GM12878 (cell line): Measurements from ENCODE around the gene AKAP13. TPM values are rescaled to one million over a fixed set of nuclear protein-coding genes. Genes with fewer than 3 reads are reported as not detected.
A peak's percentile ranks its signal among the peaks of the same experiment; 100 is the strongest.

Experiments
- CEBPB ChIP-seq, 2 experiments: fragments of 150-350 bp in 1 of 2; IDR thresholded peaks; 2 replicates each; pipeline ENCODE4 v1.6.1; 2012 to 2014; ENCODE audit warnings: low read depth in 2 of 2, low read length in 2 of 2, borderline replicate concordance in 1 of 2, inconsistent platforms in 1 of 2
- CTCF ChIP-seq, 3 experiments: IDR thresholded peaks in 2 of 3; conservative IDR thresholded peaks in 1 of 3; 2 replicates each; pipeline ENCODE4 v1.5.1; 2011; ENCODE audit warnings: low read depth in 3 of 3, low read length in 3 of 3, mild to moderate bottlenecking in 3 of 3, control low read depth in 2 of 3, moderate library complexity in 2 of 3, inconsistent platforms in 1 of 3, mixed read lengths in 1 of 3; ENCODE audit not compliant: control insufficient read depth in 2 of 3, insufficient read depth in 1 of 3; ENCODE audit errors: extremely low read depth in 1 of 3
- EGR1 ChIP-seq, 2 experiments: IDR thresholded peaks; 1 replicate in 1 of 2; 2 replicates in 1 of 2; pipeline ENCODE4 v1.6.1; 2011 to 2012; ENCODE audit warnings: low read depth in 2 of 2, low read length in 2 of 2, borderline replicate concordance in 1 of 2, mild to moderate bottlenecking in 1 of 2, moderate library complexity in 1 of 2
- EZH2 ChIP-seq: IDR thresholded peaks from 2 replicates; pipeline ENCODE4 v1.6.1; 2012; ENCODE audit warnings: low read depth, mild to moderate bottlenecking, control low read depth, inconsistent platforms, low read length, borderline replicate concordance; ENCODE audit not compliant: control insufficient read depth
- IKZF1 ChIP-seq: fragments of 450-650 bp; conservative IDR thresholded peaks from 2 replicates; pipeline ENCODE4 v1.6.1; 2017; ENCODE audit warnings: antibody characterized with exemption, mild to moderate bottlenecking
- IRF4 ChIP-seq: IDR thresholded peaks from 2 replicates; pipeline ENCODE4 v1.6.1; 2011; ENCODE audit warnings: low read depth, low read length
- JUNB ChIP-seq: IDR thresholded peaks from 2 replicates; pipeline ENCODE4 v1.6.1; 2016; ENCODE audit warnings: antibody characterized with exemption, mild to moderate bottlenecking
- KDM1A ChIP-seq: fragments of 200-600 bp; sonication (generic); IDR thresholded peaks from 2 replicates; pipeline ENCODE4 v1.6.1; 2016; ENCODE audit warnings: borderline replicate concordance
- MTA3 ChIP-seq: IDR thresholded peaks from 2 replicates; pipeline ENCODE4 v1.6.1; 2012; ENCODE audit warnings: low read length, inconsistent platforms, borderline replicate concordance
- NBN ChIP-seq: fragments of 450-650 bp; IDR thresholded peaks from 2 replicates; pipeline ENCODE4 v1.6.1; 2016
- NFYA ChIP-seq: IDR thresholded peaks from 2 replicates; pipeline ENCODE4 v1.6.1; 2011; ENCODE audit warnings: low read depth, mild to moderate bottlenecking, low read length, improper control_type of control experiment, borderline replicate concordance
- PAX5 ChIP-seq: IDR thresholded peaks from 2 replicates; pipeline ENCODE4 v1.6.1; 2011; ENCODE audit warnings: low read depth, low read length, borderline replicate concordance
- RAD21 ChIP-seq: IDR thresholded peaks from 2 replicates; pipeline ENCODE4 v1.6.1; 2011; ENCODE audit warnings: mild to moderate bottlenecking, low read depth, low read length, moderate library complexity; ENCODE audit not compliant: insufficient read depth
- RELB ChIP-seq: fragments of 450-650 bp; IDR thresholded peaks from 2 replicates; pipeline ENCODE4 v1.6.1; 2017; ENCODE audit warnings: low read depth, mild to moderate bottlenecking, moderate library complexity
- SMAD1 ChIP-seq: fragments of 450-650 bp; IDR thresholded peaks from 2 replicates; pipeline ENCODE4 v1.6.1; 2018; ENCODE audit warnings: mild to moderate bottlenecking, low read depth; ENCODE audit not compliant: partially characterized antibody
- SMAD5 ChIP-seq: IDR thresholded peaks from 2 replicates; pipeline ENCODE4 v1.6.1; 2016; ENCODE audit warnings: antibody characterized with exemption, low read depth
- TAF1 ChIP-seq: IDR thresholded peaks from 2 replicates; pipeline ENCODE4 v1.6.1; 2011; ENCODE audit warnings: mild to moderate bottlenecking, low read depth, low read length, borderline replicate concordance
- USF1 ChIP-seq: IDR thresholded peaks from 2 replicates; pipeline ENCODE4 v1.6.1; 2011; ENCODE audit warnings: borderline replicate concordance, low read depth, mild to moderate bottlenecking, moderate library complexity, mixed read lengths, low read length; ENCODE audit not compliant: insufficient read depth; ENCODE audit errors: extremely low read length
- YBX1 ChIP-seq: fragments of 450-650 bp; IDR thresholded peaks from 2 replicates; pipeline ENCODE4 v1.6.1; 2016; ENCODE audit warnings: antibody characterized with exemption
- ZBTB11 ChIP-seq: fragments of 450-650 bp; formaldehyde crosslinking; IDR thresholded peaks from 2 replicates; pipeline ENCODE4 v1.5.0; 2022; ENCODE audit warnings: mild to moderate bottlenecking, missing genetic modification characterization
- ZNF24 ChIP-seq: fragments of 450-650 bp; IDR thresholded peaks from 2 replicates; pipeline ENCODE4 v1.6.1; 2017; ENCODE audit warnings: antibody characterized with exemption, mild to moderate bottlenecking
- ZNF384 ChIP-seq: IDR thresholded peaks from 2 replicates; pipeline ENCODE4 v1.6.1; 2012; ENCODE audit warnings: low read depth, mild to moderate bottlenecking, low read length, improper control_type of control experiment, borderline replicate concordance
- polyA plus RNA-seq, 11 experiments: library from polyadenylated mRNA; depleted of rRNA in 4 of 11; unstranded in 6 of 11; stranded (reverse) in 5 of 11; fragments of >200 nt; fragmentation: Nextera tagmentation in 4 of 11; fragmentation: Illumina TruSeq in 1 of 11; extraction: Ambion mirVana in 4 of 11; extraction: Trizol in 1 of 11; gene quantifications; 1 replicate in 1 of 11; 2 replicates in 10 of 11; pipeline versions ENCODE4 v1.2.1 to v1.2.3, GENCODE V29; 2011 to 2016; ENCODE audit warnings: inconsistent platforms in 2 of 11, missing spikeins in 2 of 11, low read depth in 1 of 11
- total RNA-seq, 4 experiments: library from RNA; depleted of rRNA in 3 of 4; stranded (reverse); fragments of >200 nt in 3 of 4; fragmentation: Illumina TruSeq in 1 of 4; extraction: Trizol in 1 of 4; gene quantifications; 2 replicates each; pipeline versions ENCODE4 v1.2.1 to v1.2.3, GENCODE V29; 2013 to 2021

Gene AKAP13
- total and polyA plus RNA-seq, 10 of the 15 experiments (the other 5 are each of a cell fraction or from before 2014, with no cell fraction given), result 14.4 to 74.9 (median 55.1) TPM

- no peak for TF ChIP-seq CTCF (IDR thresholded peaks at IDR 0.05 in 2 of 3, conservative IDR thresholded peaks at IDR 0.05 in 1 of 3; ENCODE audit: control insufficient read depth in 2 of 3, extremely low read depth in 1 of 3, insufficient read depth in 1 of 3, low read depth in 3 of 3, low read length in 3 of 3)
- TF ChIP-seq EGR1 (IDR thresholded peaks at IDR 0.05; ENCODE audit: borderline replicate concordance in 1 of 2, low read depth in 2 of 2, low read length in 2 of 2), result no peak
- 0 out of 2 replicates have a peak, but pooled peaks have one; percentile 20 for TF ChIP-seq ZNF24
- no peak for TF ChIP-seq MTA3
- TF ChIP-seq NBN, result 0 out of 2 replicates have a peak, but pooled peaks have one; percentile 55
- peak; percentile 89 for TF ChIP-seq SMAD1
- TF ChIP-seq TAF1, result 0 out of 2 replicates have a peak, but pooled peaks have one; percentile 57
- 0 out of 2 replicates have a peak, but pooled peaks have one; percentile 13 for TF ChIP-seq JUNB
- TF ChIP-seq NFYA, result no peak
- no peak for TF ChIP-seq ZBTB11 (CRISPR knock-in tag)
- peak; percentile 69 for TF ChIP-seq IKZF1
- TF ChIP-seq RELB, result peak; percentile 53; the same call in 1 of the 2 replicates
- peak; percentile 52; the same call in 1 of the 2 replicates for TF ChIP-seq ZNF384
- no peak for TF ChIP-seq SMAD5
- TF ChIP-seq IRF4, result no peak
- no peak for TF ChIP-seq RAD21
- TF ChIP-seq PAX5, result peak; percentile 100
- TF ChIP-seq YBX1, result no peak
- no peak for TF ChIP-seq KDM1A
- no peak for TF ChIP-seq CEBPB (IDR thresholded peaks at IDR 0.05; ENCODE audit: borderline replicate concordance in 1 of 2, low read depth in 2 of 2, low read length in 2 of 2)
- TF ChIP-seq EZH2, result no peak
- no peak for TF ChIP-seq USF1
- TF ChIP-seq, all 136 proteins: peak for 46
Observed at GRCh38 chr15:85692873-85693272, 312.5 kb downstream of the AKAP13 start (continued).
